NCI-H2227 treated with DMSO at 0.1 percent for 48 hours (cell line): ENCODE measurements around the gene IQSEC3.

Source experiments
- DNase-seq: peaks from one replicate; lab custom pipeline; 2025; lab: John Stamatoyannopoulos, UW

IQSEC3 gene

GRCh38 chr12:163406-163986 lies 96.9 kb downstream of the IQSEC3 start:
- DNase-seq = no peak

DNA sequence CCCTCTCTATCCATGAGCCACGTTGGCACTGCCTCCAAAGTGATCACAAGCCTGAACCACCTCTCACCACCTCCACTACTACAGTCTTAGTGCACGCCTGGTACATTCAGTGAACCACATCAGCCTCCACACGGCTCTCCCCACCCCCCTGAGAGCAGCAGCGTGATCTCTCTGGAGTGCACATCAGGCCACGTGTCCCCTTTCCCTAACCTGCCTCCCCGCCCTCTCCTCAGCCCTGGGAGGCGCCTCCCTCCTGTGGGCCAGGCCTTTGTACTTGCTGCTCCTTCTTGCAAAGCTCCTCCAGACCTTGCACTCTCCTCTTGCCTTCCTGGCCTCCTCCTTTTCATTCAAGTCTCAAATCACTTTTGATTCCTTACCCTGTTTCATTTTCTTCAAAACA lies 97.6 kb downstream of the IQSEC3 start:
- DNase-seq = no peak

DNA sequence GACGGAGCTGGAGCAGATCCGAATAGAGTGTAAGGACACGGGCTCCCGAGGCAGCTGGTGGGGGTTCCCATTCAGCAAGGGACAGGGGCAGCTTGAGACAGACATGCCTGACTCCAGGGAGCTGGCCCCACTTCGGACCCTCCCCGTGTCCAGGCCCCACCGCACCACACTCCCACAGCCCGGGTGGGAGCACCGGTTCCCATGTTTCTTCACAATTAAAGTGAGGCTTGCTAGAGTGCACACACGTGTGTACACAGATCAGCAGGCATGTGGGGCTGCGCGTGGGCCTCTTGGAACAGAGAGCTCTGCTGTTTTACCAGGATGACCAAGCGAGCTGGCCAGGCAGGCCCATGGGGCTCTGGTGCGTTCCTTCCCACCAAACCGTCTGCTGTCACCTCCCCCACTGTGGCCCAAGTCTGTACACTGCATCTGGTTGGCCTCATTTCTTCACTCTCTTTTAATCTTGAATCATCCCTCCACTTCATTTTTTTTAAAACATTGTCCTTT lies 99.3 kb downstream of the IQSEC3 start:
- no peak for DNase-seq

DNA sequence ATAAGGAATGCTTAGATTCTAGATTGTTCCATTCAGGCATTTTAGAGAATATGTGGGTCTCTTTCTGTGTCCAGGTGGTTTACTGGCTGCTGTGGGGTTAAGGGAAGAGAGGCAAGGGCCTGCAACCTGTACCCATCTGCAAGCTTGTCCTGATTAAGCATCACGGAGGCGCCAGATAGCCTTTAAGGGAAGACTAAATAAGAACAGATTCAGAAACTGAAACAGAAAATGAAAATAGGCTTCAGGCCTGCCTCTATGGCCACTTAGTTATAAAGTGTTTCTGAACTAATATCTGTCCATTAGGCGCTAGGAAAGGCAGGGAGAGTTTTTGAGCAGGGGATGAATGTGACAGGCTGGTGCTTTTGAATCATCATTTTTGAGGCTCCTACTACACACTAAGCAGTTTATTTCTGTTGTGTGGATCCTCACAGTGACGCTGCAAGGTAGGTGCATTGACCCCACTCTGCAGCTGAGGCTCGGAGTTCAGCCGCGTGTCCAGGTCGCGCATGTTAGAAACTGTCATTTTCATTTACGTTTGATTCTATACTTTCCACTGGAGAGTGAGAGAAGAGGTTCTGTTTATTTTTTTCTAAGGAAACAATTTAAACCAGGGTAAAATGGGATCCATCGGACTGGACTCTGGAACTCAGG lies 100.0 kb downstream of the IQSEC3 start:
- DNase-seq = no peak

- no peak for DNase-seq
Observed at GRCh38 chr12:167959-168600, 101.5 kb downstream of the IQSEC3 start.

GRCh38 chr12:168763-169525 lies 102.4 kb downstream of the IQSEC3 start:
- no peak for DNase-seq

DNA sequence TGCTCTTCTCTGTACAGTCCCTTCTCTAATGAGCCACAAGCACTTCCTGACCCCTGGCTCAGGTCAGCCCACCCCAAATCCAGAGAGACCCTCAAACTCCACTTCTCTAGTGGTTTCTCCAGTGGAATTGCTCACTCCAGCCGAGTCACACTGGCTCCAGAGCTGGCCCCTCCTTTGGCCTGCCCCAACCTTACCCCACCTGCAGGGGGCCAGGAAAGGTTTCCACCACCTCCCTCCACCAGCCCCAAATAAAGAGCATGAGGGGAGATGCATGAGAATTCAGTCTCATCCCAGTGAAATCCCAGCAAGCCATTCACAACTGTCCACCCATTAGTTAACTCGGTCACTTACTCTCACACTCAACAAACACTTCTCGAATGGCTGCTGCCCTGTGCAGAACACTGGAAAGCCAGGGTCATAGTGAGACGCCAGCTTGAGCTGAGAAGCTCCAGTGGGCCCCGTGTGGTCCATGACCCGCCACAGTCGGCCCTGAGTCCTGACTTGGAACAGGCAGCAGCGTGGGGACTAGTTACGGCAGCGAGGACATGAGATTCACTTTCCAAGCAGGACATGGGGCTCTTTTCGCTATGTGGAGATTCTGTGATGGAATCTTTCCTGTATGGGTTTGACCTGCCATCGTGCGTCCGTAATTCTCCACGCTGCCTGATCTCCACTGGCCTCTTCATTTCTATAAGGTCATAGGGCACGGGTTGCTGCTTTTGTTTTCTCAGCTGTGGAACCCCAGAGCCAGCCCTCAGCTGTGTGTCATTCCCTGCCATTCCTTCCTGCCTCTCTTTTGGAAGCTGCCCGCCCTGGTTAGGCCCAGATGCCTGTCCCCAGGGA lies 103.2 kb downstream of the IQSEC3 start:
- DNase-seq = no peak

GRCh38 chr12:170371-171225 lies 104.0 kb downstream of the IQSEC3 start:
- DNase-seq = no peak

- no peak for DNase-seq
Observed at GRCh38 chr12:171276-171675, 104.7 kb downstream of the IQSEC3 start.

DNA sequence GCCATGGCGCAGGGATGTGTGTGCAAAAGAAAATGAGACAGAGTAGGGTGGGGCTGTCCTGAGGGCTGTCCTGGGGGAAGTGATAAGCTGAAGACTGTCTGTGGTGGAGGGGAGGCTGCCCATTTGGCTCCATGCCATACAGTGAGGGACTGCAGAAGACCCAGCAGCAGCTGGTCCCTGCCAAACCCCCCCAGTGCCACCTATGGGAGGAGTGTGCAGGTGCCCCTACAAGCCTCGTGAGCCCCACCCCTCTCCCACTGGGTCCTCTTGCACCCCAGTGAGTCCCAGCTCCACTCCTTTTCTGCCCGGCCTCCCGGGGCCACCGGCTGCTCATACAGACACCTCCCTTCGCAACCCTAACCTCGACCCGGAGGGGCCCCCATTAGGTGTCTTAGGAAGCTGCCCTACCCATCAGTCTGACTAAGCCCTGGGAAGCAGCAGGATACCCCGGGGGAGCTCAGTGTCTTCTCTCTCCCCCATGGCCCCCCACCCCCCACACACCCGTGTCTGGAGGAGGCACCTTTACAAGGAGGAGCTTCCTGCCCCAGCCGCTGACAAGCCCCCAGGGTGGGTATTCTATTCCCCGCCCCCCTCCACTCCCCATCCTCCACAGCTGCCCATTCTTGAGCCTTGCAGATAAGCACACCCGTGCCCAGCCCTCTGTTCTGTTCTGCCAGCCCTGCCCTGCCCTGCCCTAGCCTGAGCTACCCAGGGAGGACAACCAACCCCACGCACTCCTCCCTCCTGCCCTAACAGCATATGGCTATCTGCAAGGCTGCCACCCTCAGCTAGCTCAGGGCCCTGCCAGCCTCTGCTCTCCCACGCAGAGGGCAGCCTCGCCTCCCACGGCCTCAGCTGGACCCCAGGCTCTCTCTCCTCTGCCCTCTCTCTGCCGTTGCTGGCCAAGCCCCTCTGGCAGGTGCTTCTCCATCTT lies 105.4 kb downstream of the IQSEC3 start:
- DNase-seq = no peak

- DNase-seq = no peak
Observed at GRCh38 chr12:172732-173161, 106.2 kb downstream of the IQSEC3 start.

GRCh38 chr12:174124-174523 lies 107.6 kb downstream of the IQSEC3 start:
- DNase-seq = no peak

DNA sequence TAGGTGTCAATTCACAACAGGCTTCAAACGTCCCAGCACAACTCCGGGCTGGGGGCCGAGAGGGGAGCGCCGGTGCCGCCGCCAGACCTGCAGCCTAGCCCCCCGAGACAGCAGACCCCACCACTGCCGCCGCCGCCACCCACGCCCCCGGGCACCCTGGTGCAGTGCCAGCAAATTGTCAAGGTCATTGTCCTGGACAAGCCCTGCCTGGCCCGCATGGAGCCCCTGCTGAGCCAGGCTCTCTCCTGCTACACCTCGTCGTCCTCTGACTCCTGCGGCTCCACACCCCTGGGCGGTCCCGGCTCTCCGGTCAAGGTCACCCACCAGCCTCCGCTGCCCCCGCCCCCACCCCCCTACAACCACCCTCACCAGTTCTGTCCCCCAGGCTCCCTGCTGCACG lies 108.0 kb downstream of the IQSEC3 start:
- DNase-seq = no peak

DNA sequence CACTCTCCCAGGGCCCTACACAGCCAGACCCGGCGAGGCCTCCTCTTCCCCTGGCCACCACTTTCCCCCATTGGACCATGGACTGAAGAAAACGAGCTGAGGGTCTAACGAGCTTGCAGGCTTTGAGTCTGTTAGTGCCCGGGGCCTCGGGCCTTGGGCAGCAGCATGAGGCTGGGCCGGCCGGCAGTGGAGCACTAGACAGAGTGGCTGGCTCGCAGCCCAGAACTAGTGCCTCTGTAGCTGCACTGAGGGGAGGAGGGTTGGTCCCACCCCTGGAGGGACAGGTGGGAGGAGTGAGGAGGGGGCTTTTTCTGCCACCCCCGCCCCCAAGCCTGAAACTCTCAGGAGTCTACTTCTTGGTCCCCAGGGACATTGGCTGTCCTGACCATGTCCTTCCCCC lies 108.7 kb downstream of the IQSEC3 start:
- DNase-seq = no peak

- DNase-seq = no peak
Observed at GRCh38 chr12:175759-176158, 109.2 kb downstream of the IQSEC3 start.

DNA sequence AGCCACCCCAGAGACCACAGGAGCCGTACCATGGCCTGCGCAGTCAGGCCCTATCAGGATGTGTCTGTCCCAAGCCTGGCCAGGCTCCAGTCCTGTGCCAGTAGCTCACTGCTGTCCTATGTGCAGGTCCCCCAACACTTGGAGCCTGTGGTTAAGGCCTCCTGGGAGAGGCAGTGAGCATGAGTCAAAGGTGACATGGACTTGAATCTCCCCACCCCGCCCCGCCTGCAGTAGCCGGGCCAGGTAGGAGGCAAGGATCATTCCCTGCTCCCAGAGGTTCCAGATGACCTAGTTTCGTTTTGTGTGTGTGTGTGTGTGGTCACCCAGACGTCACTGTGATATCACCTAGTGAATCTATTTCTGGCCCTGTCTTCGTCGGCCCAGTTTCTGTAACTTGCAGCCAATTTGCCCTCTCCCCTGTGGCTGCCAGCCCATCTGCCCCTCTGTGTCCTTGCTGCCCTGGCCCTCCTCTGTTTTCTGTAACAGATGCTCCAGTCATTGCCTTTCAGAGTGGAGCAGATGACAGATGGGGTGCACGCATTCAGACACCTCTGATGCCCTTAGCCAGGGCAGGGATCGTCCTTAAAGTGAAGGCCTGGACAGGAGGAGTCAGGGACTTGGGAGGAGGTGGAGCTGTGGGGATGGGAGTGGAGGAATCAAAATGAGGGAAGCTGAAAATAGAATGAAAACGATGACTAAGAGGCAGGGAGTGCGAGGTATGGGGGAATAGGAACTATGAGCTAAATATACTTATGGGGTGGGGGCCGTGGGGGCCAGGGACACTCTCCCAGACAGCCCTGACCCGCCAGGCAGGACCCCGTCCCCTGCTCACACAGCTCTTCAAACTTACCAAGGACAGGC lies 110.0 kb downstream of the IQSEC3 start:
- no peak for DNase-seq

GRCh38 chr12:177336-177979 lies 110.9 kb downstream of the IQSEC3 start:
- DNase-seq = no peak
